BJ (cell line): Measurements from ENCODE around the gene BBS1. TPM values are rescaled to one million over a fixed set of nuclear protein-coding genes. Genes with fewer than 3 reads are reported as not detected.

Experiments
- CTCF ChIA-PET: fragments of 350-600 bp; formaldehyde crosslinking; extraction: SDS; loops from one replicate; lab custom pipeline; 2021; ENCODE audit warnings: antibody characterized with exemption, inconsistent platforms; lab: Yijun Ruan, JAX
- POLR2A ChIA-PET: fragments of 300-600 bp; sonication (Branson Sonifier 250); formaldehyde crosslinking; extraction: SDS; loops from one replicate; lab custom pipeline; 2021; ENCODE audit warnings: antibody characterized with exemption; lab: Charles Lee
- DNase-seq: peaks from one replicate; pipeline ENCODE4 v3.0.0-alpha.2; 2011; ENCODE audit warnings: low read depth
- H3K27me3 ChIP-seq: 2 replicates; pipeline ENCODE4 v1.6.0; 2011; ENCODE audit warnings: low read length; ENCODE audit not compliant: control insufficient read depth, insufficient read depth
- H3K36me3 ChIP-seq: 2 replicates; pipeline ENCODE4 v1.5.1; 2011; ENCODE audit warnings: low read length; ENCODE audit not compliant: control insufficient read depth, insufficient read depth
- H3K4me3 ChIP-seq: 2 replicates; pipeline ENCODE4 v1.5.1; 2011; ENCODE audit warnings: low read depth, mild to moderate bottlenecking, control low read depth, low read length
- polyA plus RNA-seq: library from polyadenylated mRNA; depleted of rRNA; stranded (reverse); fragments of >200 nt; gene quantifications from 2 replicates; pipeline ENCODE4 v1.2.3, GENCODE V29; 2011
- TF ChIP-seq, protein P1 (sequence below): IDR thresholded peaks from 2 replicates; pipeline ENCODE4 v1.5.1; 2011; ENCODE audit warnings: low read depth, mild to moderate bottlenecking, control low read depth, inconsistent platforms, low read length, moderate library complexity; ENCODE audit not compliant: insufficient read depth

Gene BBS1
- polyA plus RNA-seq, 1 experiment, result 31.1 TPM

GRCh38 chr11:66495401-66495854, 15.0 kb upstream of the BBS1 start:
- H3K36me3 ChIP-seq, result peaks cover 25% of the 10 kb centered on the region
- no peak for DNase-seq
- ChIA-PET CTCF (interaction anchor here (0.7 kb wide), 1 partner anchor 1252 kb away, joined by 3 read pairs; no protein-coding TSS in a partner anchor), POLR2A (no interaction called here)
- TF ChIP-seq, protein P1, sequence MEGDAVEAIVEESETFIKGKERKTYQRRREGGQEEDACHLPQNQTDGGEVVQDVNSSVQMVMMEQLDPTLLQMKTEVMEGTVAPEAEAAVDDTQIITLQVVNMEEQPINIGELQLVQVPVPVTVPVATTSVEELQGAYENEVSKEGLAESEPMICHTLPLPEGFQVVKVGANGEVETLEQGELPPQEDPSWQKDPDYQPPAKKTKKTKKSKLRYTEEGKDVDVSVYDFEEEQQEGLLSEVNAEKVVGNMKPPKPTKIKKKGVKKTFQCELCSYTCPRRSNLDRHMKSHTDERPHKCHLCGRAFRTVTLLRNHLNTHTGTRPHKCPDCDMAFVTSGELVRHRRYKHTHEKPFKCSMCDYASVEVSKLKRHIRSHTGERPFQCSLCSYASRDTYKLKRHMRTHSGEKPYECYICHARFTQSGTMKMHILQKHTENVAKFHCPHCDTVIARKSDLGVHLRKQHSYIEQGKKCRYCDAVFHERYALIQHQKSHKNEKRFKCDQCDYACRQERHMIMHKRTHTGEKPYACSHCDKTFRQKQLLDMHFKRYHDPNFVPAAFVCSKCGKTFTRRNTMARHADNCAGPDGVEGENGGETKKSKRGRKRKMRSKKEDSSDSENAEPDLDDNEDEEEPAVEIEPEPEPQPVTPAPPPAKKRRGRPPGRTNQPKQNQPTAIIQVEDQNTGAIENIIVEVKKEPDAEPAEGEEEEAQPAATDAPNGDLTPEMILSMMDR, result peak; percentile 24; the same call in 1 of the 2 replicates
- no peaks in the 10 kb centered on the region for H3K27me3 ChIP-seq
- H3K4me3 ChIP-seq, result no peak overlapping the region

DNA sequence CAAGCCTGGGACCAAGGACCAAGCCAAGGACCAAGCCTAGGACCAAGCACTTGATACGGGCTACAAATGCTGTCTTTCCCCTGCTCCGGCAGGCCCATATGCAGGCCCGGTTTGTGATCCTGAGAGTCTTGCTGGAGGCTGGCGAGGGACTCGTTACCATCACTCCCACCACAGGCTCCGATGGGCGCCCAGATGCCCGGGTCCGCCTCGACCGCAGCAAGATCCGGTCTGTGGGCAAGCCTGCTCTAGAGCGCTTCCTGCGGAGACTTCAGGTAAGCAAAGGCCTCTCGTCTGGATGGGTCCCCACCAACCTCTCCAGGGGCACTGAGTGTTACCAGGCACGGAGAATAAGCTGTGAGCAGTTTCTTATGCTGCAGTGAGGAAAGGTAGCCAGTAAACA, 13.2 kb upstream of the BBS1 start:
- CTCF ChIA-PET, result no interaction called here
- POLR2A ChIA-PET, result no interaction called here
- DNase-seq, result no peak
- no peak overlapping the region for H3K4me3 ChIP-seq
- TF ChIP-seq, protein P1, result no peak
- peaks cover 25% of the 10 kb centered on the region for H3K36me3 ChIP-seq
- no peaks in the 10 kb centered on the region for H3K27me3 ChIP-seq

DNA sequence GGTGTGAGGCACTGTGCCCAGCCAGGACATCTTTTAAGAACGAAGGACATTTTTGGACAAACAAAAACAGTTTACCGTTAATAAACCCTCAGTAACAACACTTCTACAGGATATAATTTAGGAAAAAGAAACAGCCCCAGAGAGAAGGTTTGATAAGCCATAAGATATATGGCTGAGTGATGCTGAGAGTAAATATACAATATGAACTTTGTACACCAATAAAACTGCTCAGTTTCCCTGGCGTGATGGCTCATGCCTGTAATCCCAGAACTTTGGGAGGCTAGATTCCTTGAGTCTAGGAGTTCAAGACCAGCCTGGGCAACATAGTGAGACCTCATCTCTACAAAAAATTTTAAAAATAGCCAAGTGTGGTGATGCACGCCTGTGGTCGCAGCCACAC, 11.9 kb upstream of the BBS1 start:
- Histone ChIP-seq H3K4me3 (no peak overlapping the region), H3K36me3 (peaks cover 20% of the 10 kb centered on the region), H3K27me3 (no peaks in the 10 kb centered on the region)
- ChIA-PET CTCF (no interaction called here), POLR2A (no interaction called here)
- no peak for DNase-seq
- TF ChIP-seq, protein P1, result no peak

GRCh38 chr11:66505276-66505816, 5.1 kb upstream of the BBS1 start:
- POLR2A ChIA-PET, result no interaction called here
- no peaks in the 10 kb centered on the region for H3K27me3 ChIP-seq
- TF ChIP-seq, protein P1, result no peak
- DNase-seq, result no peak
- H3K36me3 ChIP-seq, result peaks cover 6% of the 10 kb centered on the region
- no peak overlapping the region for H3K4me3 ChIP-seq
- CTCF ChIA-PET, result no interaction called here

- CTCF ChIA-PET, result interaction anchor here (0.8 to 1.6 kb wide), 3 partner anchors 16 to 169 kb away, joined by 3 to 5 read pairs (median 3); partner anchors contain the start of gene RBM4B
- POLR2A ChIA-PET, result no interaction called here
- no peak for DNase-seq
- Histone ChIP-seq H3K36me3 (peaks cover 4% of the 10 kb centered on the region), H3K4me3 (no peak overlapping the region), H3K27me3 (no peaks in the 10 kb centered on the region)
- TF ChIP-seq, protein P1, result no peak
Measured at GRCh38 chr11:66509131-66509561, 1.3 kb upstream of the BBS1 start.
